ENCODE measurements around the gene ASTN1. TPM values are rescaled to one million over a fixed set of nuclear protein-coding genes. Genes with fewer than 3 reads are reported as not detected.

The ASTN1 gene
- total RNA-seq, 3 donors from 2014 or later (not counting 1 experiment from before 2014, with no cell fraction given): not detected

GRCh38 chr1:176854758-176855745 lies 309.5 kb downstream of the ASTN1 start:
- H3K4me1 Mint-ChIP-seq: no peaks in the 10 kb centered on the region
- ATAC-seq (no peak), DNase-seq (no peak)
- Histone ChIP-seq H3K4me3 (ENCODE audit: low read length) (no peak overlapping the region), H3K27me3 (ENCODE audit: control insufficient read depth, insufficient read depth, low read length) (no peaks in the 10 kb centered on the region), H3K4me1 (ENCODE audit: control insufficient read depth, insufficient read depth, low read length) (no peaks in the 10 kb centered on the region), H3K27ac (ENCODE audit: low read length) (no peak overlapping the region), H3K36me3 (ENCODE audit: control insufficient read depth, insufficient read depth, low read length) (no peaks in the 10 kb centered on the region), H3K9me3 (ENCODE audit: control insufficient read depth, insufficient read depth, low read length) (no peaks in the 10 kb centered on the region)
- no peak overlapping the region for H3K4me3 Mint-ChIP-seq
- peaks cover 0 to 4% of the 10 kb centered on the region in 2 donors for H3K9me3 Mint-ChIP-seq
- H3K27me3 Mint-ChIP-seq (ENCODE audit: low read depth in 2 of 2): no peaks in the 10 kb centered on the region
- no peak overlapping the region for H3K27ac Mint-ChIP-seq
- no peak for TF ChIP-seq CTCF (IDR thresholded peaks at IDR 0.05)
- H3K36me3 Mint-ChIP-seq: no peaks in the 10 kb centered on the region
- intact Hi-C loops (cut with micrococcal nuclease): no loop called here
- WGBS (ENCODE audit: insufficient coverage): 91% methylated on average over 7 of the region's 7 CpGs

- H3K27me3 Mint-ChIP-seq (ENCODE audit: low read depth in 2 of 2): no peaks in the 10 kb centered on the region
- no peak overlapping the region for H3K4me3 ChIP-seq (ENCODE audit: low read length)
- no peak overlapping the region for H3K4me3 Mint-ChIP-seq
- DNase-seq (no peak), ATAC-seq (no peak)
- H3K4me1 ChIP-seq (ENCODE audit: control insufficient read depth, insufficient read depth, low read length): no peaks in the 10 kb centered on the region
- H3K9me3 ChIP-seq (ENCODE audit: control insufficient read depth, insufficient read depth, low read length): no peaks in the 10 kb centered on the region
- TF ChIP-seq CTCF (IDR thresholded peaks at IDR 0.05): no peak
- H3K27ac ChIP-seq (ENCODE audit: low read length): no peak overlapping the region
- H3K27ac Mint-ChIP-seq: no peak overlapping the region
- no peaks in the 10 kb centered on the region for H3K36me3 Mint-ChIP-seq
- H3K9me3 Mint-ChIP-seq: peaks cover 0 to 4% of the 10 kb centered on the region in 2 donors
- no peaks in the 10 kb centered on the region for H3K36me3 ChIP-seq (ENCODE audit: control insufficient read depth, insufficient read depth, low read length)
- no peaks in the 10 kb centered on the region for H3K27me3 ChIP-seq (ENCODE audit: control insufficient read depth, insufficient read depth, low read length)
- intact Hi-C loops (cut with micrococcal nuclease): no loop called here
- no peaks in the 10 kb centered on the region for H3K4me1 Mint-ChIP-seq
- 86% methylated on average over 4 of the region's 4 CpGs for WGBS (ENCODE audit: insufficient coverage)
Measured at GRCh38 chr1:176854121-176854520, 310.4 kb downstream of the ASTN1 start.

GRCh38 chr1:176853503-176853902 lies 311.0 kb downstream of the ASTN1 start:
- Histone ChIP-seq H3K9me3 (ENCODE audit: control insufficient read depth, insufficient read depth, low read length) (no peaks in the 10 kb centered on the region), H3K36me3 (ENCODE audit: control insufficient read depth, insufficient read depth, low read length) (no peaks in the 10 kb centered on the region), H3K27ac (ENCODE audit: low read length) (no peak overlapping the region), H3K4me1 (ENCODE audit: control insufficient read depth, insufficient read depth, low read length) (no peaks in the 10 kb centered on the region), H3K4me3 (ENCODE audit: low read length) (no peak overlapping the region), H3K27me3 (ENCODE audit: control insufficient read depth, insufficient read depth, low read length) (no peaks in the 10 kb centered on the region)
- Mint-ChIP-seq H3K27ac (no peak overlapping the region), H3K9me3 (peaks cover 0 to 6% of the 10 kb centered on the region in 2 donors), H3K36me3 (no peaks in the 10 kb centered on the region), H3K4me1 (no peaks in the 10 kb centered on the region), H3K27me3 (ENCODE audit: low read depth in 2 of 2) (no peaks in the 10 kb centered on the region), H3K4me3 (no peak overlapping the region)
- ATAC-seq: no peak
- no peak for TF ChIP-seq CTCF (IDR thresholded peaks at IDR 0.05)
- 75% methylated on average over 3 of the region's 3 CpGs for WGBS (ENCODE audit: insufficient coverage)
- DNase-seq: no peak
- intact Hi-C loops (cut with micrococcal nuclease): no loop called here

All from natural killer cell (primary cell).